Activated naive CD8-positive, alpha-beta T cell (primary cell): Measurements from ENCODE around the gene ZNF385B.

Experiments used
- H3K27ac Mint-ChIP-seq: one replicate; pipeline ENCODE4 v1.8.0; 2021; ENCODE audit warnings: mixed read lengths
- H3K27me3 Mint-ChIP-seq: one replicate; pipeline ENCODE4 v1.8.0; 2021; ENCODE audit warnings: mixed read lengths
- H3K36me3 Mint-ChIP-seq: one replicate; pipeline ENCODE4 v1.8.0; 2021; ENCODE audit warnings: mixed read lengths
- H3K4me1 Mint-ChIP-seq: one replicate; pipeline ENCODE4 v1.8.0; 2021; ENCODE audit warnings: low read depth, mixed read lengths
- H3K4me3 Mint-ChIP-seq: one replicate; pipeline ENCODE4 v1.8.0; 2021; ENCODE audit warnings: mild to moderate bottlenecking, mixed read lengths
- H3K9me3 Mint-ChIP-seq: one replicate; pipeline ENCODE4 v1.8.0; 2021; ENCODE audit warnings: low read depth, mixed read lengths

ZNF385B gene

DNA sequence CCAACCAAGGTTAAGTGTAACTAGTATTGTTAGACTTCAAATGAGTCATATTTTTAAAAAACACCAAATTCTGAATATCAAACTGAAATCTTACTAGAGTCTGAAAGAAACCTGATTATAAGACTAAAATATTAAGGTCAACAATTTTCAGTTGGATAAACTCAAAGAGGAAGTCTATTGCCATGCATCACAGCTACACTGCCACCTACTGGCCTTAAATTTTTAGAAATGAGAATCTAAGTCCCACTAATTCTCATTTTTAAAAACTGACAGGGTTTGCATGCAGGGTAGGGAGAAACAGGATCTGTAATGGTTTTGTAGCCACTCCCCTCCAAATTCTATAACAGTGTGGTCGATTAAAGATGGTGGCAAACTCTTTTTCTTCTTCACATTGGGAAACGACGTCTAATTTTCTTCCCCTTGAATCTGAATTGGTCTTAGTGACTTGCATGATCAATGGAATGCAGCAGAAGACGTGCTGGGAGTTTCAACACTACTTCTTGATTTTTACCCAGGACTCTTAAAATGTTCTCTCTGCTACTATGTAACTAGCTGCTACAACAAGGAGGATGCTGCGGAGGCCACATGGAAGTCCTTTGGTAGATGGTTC lies 420.7 kb downstream of the ZNF385B start:
- Mint-ChIP-seq H3K27ac (no peak overlapping the region), H3K9me3 (no peaks in the 10 kb centered on the region), H3K36me3 (no peaks in the 10 kb centered on the region), H3K4me3 (no peak overlapping the region), H3K4me1 (no peaks in the 10 kb centered on the region), H3K27me3 (peaks cover 10% of the 10 kb centered on the region)

DNA sequence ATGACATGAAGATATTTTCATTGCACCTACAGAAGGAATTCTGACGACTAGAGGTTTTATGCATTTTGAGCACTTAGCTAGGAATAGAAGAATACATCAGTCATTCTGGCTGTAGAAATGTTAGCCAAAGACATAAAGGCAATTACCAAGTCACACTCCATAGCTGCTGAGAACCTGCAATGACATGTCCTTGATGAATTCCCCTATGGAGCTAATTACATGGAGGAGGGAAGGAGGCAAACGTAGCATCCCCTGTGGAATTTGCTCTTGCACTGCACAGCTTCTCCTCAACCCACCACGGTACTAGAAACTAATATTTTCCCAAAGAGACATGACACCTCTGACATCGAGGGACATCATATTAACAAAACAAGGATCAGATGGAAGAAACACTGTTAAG lies 422.8 kb downstream of the ZNF385B start:
- Mint-ChIP-seq H3K36me3 (no peaks in the 10 kb centered on the region), H3K4me3 (no peak overlapping the region), H3K9me3 (no peaks in the 10 kb centered on the region), H3K4me1 (no peaks in the 10 kb centered on the region), H3K27ac (no peak overlapping the region), H3K27me3 (peaks cover 12% of the 10 kb centered on the region)

- Mint-ChIP-seq H3K4me3 (no peak overlapping the region), H3K27ac (no peak overlapping the region)
Observed at GRCh38 chr2:179437430-179437829, 424.0 kb downstream of the ZNF385B start.

DNA sequence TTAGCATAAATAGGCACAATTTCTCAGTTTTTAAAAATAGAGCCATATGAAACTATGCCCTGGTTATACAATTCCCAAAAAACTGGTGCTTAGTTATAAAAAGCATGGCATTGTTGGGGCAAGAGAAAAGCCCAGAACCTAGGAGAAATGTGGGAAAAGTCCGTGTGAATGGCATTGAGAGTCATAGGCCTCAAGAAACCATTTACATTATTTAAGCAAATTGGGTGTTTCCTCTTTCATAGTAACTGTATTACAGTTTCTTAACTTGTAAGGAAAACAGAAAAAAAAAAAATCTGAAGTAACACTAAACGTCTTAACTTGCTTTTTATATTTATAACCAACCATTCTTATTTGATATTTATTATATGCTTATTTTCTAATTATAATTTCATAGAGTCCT lies 425.8 kb downstream of the ZNF385B start:
- Mint-ChIP-seq H3K27me3 (peaks cover 9% of the 10 kb centered on the region), H3K9me3 (no peaks in the 10 kb centered on the region), H3K4me1 (no peaks in the 10 kb centered on the region), H3K27ac (no peak overlapping the region), H3K4me3 (no peak overlapping the region), H3K36me3 (no peaks in the 10 kb centered on the region)

More at GRCh38 chr2:179437430-179437829, 424.0 kb downstream of the ZNF385B start:
- H3K27me3 Mint-ChIP-seq, result peaks cover 12% of the 10 kb centered on the region
- no peaks in the 10 kb centered on the region for H3K9me3 Mint-ChIP-seq
- no peaks in the 10 kb centered on the region for H3K36me3 Mint-ChIP-seq
- no peaks in the 10 kb centered on the region for H3K4me1 Mint-ChIP-seq

DNA sequence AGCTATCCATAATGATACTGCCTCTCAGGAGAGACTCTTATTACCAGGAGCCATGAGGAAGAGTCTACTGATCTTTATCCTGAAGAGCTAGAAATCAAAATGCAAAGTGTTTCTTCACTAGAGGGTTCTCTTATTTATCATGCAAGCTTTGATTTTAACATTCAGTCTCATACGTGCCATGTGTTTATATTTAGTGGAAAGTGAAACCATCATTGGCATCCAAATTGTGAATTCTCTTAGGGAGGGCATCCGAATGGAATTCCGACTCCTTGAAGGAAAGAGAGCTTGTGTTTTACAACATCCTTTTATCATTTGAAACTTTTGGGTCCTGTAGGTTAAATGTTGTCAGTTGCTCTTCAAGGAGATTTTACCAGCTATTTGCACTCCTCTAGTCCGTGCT lies 426.4 kb downstream of the ZNF385B start:
- Mint-ChIP-seq H3K9me3 (no peaks in the 10 kb centered on the region), H3K27ac (no peak overlapping the region), H3K4me1 (no peaks in the 10 kb centered on the region), H3K4me3 (no peak overlapping the region), H3K27me3 (peaks cover 8% of the 10 kb centered on the region), H3K36me3 (no peaks in the 10 kb centered on the region)

DNA sequence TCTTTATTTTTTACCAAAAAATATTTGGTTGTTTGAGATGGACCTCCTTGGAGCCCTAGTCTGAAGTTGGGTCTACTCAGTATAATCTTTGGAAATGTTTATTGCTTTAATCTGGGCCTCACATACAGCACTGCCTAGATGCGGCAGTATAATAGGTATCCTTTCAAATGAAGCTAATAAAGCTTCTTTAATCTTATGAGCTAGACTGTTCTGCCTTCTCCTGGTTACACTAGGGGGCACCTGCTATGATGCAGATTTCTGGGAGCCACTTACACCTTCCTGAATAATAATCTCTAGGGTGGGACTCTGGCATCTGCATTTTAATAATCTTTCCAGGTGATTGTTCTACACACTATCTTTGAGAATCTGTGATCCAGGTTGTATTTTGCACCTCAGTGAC lies 427.1 kb downstream of the ZNF385B start:
- Mint-ChIP-seq H3K4me1 (no peaks in the 10 kb centered on the region), H3K27me3 (peaks cover 8% of the 10 kb centered on the region), H3K27ac (no peak overlapping the region), H3K36me3 (no peaks in the 10 kb centered on the region), H3K9me3 (no peaks in the 10 kb centered on the region), H3K4me3 (no peak overlapping the region)

DNA sequence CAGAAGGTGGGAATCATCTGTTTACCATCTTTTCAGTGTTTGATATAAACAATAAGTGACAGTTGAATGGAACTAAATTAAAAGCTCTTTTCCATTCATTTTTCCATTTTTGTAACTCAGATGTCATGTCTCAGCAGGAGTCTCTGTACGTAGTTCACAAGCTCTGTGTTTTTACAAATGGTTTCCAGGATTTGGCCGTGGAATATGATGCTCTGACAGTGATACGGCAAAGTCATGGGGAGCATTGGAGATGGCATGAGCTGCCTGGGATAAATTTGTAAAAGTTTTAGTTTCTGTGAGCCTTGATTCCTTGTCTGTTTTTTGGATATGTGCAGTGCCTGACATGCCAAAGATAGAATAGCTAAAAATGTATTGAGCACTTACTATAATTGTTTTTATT lies 428.7 kb downstream of the ZNF385B start:
- H3K36me3 Mint-ChIP-seq, result no peaks in the 10 kb centered on the region
- no peak overlapping the region for H3K4me3 Mint-ChIP-seq
- H3K4me1 Mint-ChIP-seq, result no peaks in the 10 kb centered on the region
- no peaks in the 10 kb centered on the region for H3K9me3 Mint-ChIP-seq
- no peak overlapping the region for H3K27ac Mint-ChIP-seq
- H3K27me3 Mint-ChIP-seq, result peaks cover 6% of the 10 kb centered on the region

GRCh38 chr2:179429597-179429996 lies 431.8 kb downstream of the ZNF385B start:
- no peak overlapping the region for H3K27ac Mint-ChIP-seq
- H3K36me3 Mint-ChIP-seq, result no peaks in the 10 kb centered on the region
- no peaks in the 10 kb centered on the region for H3K4me1 Mint-ChIP-seq
- no peaks in the 10 kb centered on the region for H3K9me3 Mint-ChIP-seq
- H3K4me3 Mint-ChIP-seq, result no peak overlapping the region
- peaks cover 6% of the 10 kb centered on the region for H3K27me3 Mint-ChIP-seq

- no peak overlapping the region for H3K27ac Mint-ChIP-seq
- H3K36me3 Mint-ChIP-seq, result no peaks in the 10 kb centered on the region
- H3K4me3 Mint-ChIP-seq, result no peak overlapping the region
- no peaks in the 10 kb centered on the region for H3K4me1 Mint-ChIP-seq
- no peaks in the 10 kb centered on the region for H3K9me3 Mint-ChIP-seq
- peaks cover 6% of the 10 kb centered on the region for H3K27me3 Mint-ChIP-seq
Observed at GRCh38 chr2:179429060-179429471, 432.3 kb downstream of the ZNF385B start.

- H3K4me1 Mint-ChIP-seq, result no peaks in the 10 kb centered on the region
- H3K4me3 Mint-ChIP-seq, result no peak overlapping the region
- peaks cover 6% of the 10 kb centered on the region for H3K27me3 Mint-ChIP-seq
- H3K36me3 Mint-ChIP-seq, result no peaks in the 10 kb centered on the region
- H3K27ac Mint-ChIP-seq, result no peak overlapping the region
- no peaks in the 10 kb centered on the region for H3K9me3 Mint-ChIP-seq
Observed at GRCh38 chr2:179428649-179429048, 432.8 kb downstream of the ZNF385B start.

- Mint-ChIP-seq H3K27ac (no peak overlapping the region), H3K36me3 (no peaks in the 10 kb centered on the region), H3K4me3 (no peak overlapping the region), H3K27me3 (peaks cover 9% of the 10 kb centered on the region), H3K9me3 (no peaks in the 10 kb centered on the region), H3K4me1 (no peaks in the 10 kb centered on the region)
Observed at GRCh38 chr2:179427065-179427464, 434.3 kb downstream of the ZNF385B start.

GRCh38 chr2:179424571-179424970 lies 436.8 kb downstream of the ZNF385B start:
- peaks cover 9% of the 10 kb centered on the region for H3K27me3 Mint-ChIP-seq
- H3K4me1 Mint-ChIP-seq, result no peaks in the 10 kb centered on the region
- H3K9me3 Mint-ChIP-seq, result no peaks in the 10 kb centered on the region
- H3K4me3 Mint-ChIP-seq, result no peak overlapping the region
- no peaks in the 10 kb centered on the region for H3K36me3 Mint-ChIP-seq
- no peak overlapping the region for H3K27ac Mint-ChIP-seq

DNA sequence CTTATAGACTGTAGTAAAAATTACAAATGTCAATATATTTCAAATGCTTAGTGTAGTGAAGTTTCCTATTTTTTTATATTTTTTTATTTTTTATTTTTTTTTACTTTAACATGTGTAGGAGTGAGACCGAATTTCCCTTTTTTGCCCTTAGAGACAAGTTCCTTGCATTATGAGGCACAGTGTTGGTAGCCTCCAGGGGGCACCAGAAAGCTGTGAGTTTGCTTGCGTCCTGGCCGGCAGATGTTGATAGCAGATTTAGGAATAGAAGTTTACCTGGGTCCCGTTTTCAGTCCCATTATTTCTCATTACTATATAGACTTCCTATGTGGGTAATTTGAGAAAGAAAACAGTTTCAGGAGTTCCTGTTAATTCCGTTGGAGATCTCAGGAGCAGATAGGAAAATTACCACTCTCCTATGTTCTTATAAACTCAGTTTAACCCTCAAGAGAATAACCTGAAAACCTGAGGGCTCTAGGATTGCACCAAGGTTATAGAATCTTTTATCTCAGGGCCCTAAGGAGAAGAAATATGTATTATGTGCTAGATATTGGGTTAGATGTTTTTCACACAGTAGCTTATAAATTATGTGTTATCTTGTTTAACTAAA lies 439.3 kb downstream of the ZNF385B start:
- H3K9me3 Mint-ChIP-seq, result no peaks in the 10 kb centered on the region
- no peak overlapping the region for H3K4me3 Mint-ChIP-seq

DNA sequence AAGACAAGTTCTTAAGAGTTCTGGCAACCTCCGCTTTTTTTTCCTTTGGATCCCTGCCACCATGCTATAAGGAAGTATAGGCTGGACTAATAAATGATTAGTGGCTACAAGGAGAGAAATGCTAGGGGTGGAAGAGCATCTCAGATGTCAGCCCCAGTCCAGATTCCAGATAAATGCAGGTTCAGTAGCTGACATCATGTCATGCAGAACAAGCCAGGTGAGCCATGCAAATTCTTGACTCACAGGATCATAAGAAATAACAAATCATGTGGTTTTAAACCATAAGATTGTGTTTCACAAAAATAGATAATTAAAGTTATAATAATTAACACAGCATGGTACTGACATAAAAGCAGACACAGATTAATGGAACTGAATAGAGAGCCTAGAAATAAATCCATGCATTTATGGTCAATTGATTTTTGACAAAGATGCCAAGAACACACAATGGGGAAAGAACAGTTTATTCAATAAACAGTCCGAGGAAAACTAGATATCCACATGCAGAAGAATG lies 443.9 kb downstream of the ZNF385B start:
- Mint-ChIP-seq H3K27ac (no peak overlapping the region), H3K27me3 (peaks cover 7% of the 10 kb centered on the region), H3K9me3 (no peaks in the 10 kb centered on the region), H3K4me3 (no peak overlapping the region), H3K4me1 (no peaks in the 10 kb centered on the region), H3K36me3 (no peaks in the 10 kb centered on the region)

More for the DNA sequence above, 439.3 kb downstream of the ZNF385B start:
- Mint-ChIP-seq H3K27ac (no peak overlapping the region), H3K36me3 (no peaks in the 10 kb centered on the region), H3K27me3 (peaks cover 6% of the 10 kb centered on the region), H3K4me1 (no peaks in the 10 kb centered on the region)

GRCh38 chr2:179412112-179412511 lies 449.3 kb downstream of the ZNF385B start:
- no peaks in the 10 kb centered on the region for H3K9me3 Mint-ChIP-seq
- peaks cover 19% of the 10 kb centered on the region for H3K27me3 Mint-ChIP-seq
- H3K4me1 Mint-ChIP-seq, result no peaks in the 10 kb centered on the region
- H3K36me3 Mint-ChIP-seq, result no peaks in the 10 kb centered on the region
- no peak overlapping the region for H3K4me3 Mint-ChIP-seq
- H3K27ac Mint-ChIP-seq, result no peak overlapping the region
